IPS DF 19.7 (cell line): ENCODE data around the gene SMIM45.

Source experiments
- DNase-seq: peaks from one replicate; pipeline ENCODE4 v3.0.0-alpha.2; 2013; ENCODE audit warnings: low read depth, low spot score

Gene SMIM45

DNA sequence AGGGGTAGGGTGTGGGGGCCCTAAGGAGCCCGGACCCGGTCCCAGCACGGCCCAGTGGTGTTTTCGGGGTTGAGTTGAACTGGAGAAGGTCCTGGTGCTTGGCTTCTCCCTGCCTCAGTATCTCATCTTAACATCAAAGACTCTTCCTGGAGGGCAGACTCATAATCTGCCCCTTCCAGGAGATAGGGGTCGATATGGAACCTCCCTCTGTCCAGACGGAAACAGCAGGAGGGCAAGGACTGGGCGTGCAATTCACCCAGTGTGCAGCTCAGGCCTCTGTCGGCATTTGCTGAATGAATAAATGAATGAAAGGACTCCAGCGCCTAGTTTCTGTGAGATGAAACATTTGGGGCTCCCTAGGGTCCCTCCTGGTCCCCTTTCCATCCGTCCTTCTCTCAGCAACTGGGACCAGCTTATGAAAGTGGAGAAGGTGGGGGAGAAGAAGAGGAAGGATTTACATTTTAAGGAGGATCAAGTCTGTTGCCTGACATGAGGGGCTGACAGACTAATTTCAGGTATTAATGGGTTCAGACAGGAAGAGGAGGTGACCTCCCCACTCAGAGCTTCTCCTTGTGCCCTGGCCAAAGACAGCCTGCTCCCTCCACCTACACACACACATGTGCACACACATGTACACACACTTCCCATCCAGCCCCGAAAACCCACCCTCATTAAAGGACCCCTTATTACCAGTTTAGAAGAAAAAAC, 36.0 kb upstream of the SMIM45 start:
- DNase-seq: no peak

DNA sequence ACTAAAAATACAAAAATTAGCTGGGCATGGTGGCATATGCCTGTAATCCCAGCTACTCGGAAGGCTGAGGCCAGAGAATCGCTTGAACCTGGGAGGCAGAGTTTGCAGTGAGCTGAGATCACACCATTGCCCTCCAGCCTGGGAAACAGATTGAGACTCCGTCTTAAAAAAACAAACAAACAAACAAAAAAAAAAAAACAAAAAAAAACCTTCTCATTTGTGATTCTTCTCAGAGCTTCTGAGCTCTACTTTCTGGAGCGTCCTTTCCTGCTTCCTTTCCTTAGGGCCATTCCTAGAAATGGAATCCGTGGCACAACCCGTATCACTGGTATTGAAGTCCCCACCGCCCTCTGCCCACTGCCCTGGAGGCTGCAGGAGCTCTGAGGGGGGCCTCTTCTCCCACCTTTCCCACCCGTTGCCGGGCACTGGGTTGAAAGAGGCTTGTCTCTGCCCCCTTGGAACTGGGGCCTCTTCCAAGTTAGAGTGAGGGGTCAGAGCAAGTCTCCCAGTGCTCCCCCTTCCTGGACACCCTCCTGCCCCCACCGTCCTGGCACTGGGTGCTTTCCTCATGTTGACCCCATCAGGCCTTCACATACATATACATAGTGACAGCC, 35.1 kb upstream of the SMIM45 start:
- DNase-seq: no peak

DNA sequence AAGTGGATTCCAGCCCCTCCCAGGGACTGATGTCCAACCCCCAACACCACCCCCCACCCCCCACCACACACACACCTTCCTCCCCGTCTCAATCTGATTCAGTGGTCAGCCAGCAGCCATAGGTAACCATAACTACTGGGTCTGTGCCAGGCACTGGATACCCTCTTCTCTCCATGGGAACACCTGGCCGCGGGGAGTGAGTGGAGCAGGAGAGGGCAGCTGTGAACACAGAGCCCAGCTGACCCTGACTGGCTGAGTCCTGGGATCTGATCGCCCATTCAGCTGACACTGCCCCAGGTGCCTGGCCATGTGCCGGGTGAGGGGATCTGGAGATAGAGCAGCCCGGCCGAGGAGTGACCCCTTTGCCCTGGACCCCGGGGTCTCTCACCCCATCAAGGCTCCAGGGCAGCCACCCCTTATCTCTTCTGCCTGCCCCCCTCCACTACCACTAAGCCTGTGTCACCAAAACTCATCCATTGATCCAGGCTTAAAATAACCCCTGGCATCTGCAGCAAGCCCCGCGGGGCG, 34.5 kb upstream of the SMIM45 start:
- DNase-seq: no peak

DNA sequence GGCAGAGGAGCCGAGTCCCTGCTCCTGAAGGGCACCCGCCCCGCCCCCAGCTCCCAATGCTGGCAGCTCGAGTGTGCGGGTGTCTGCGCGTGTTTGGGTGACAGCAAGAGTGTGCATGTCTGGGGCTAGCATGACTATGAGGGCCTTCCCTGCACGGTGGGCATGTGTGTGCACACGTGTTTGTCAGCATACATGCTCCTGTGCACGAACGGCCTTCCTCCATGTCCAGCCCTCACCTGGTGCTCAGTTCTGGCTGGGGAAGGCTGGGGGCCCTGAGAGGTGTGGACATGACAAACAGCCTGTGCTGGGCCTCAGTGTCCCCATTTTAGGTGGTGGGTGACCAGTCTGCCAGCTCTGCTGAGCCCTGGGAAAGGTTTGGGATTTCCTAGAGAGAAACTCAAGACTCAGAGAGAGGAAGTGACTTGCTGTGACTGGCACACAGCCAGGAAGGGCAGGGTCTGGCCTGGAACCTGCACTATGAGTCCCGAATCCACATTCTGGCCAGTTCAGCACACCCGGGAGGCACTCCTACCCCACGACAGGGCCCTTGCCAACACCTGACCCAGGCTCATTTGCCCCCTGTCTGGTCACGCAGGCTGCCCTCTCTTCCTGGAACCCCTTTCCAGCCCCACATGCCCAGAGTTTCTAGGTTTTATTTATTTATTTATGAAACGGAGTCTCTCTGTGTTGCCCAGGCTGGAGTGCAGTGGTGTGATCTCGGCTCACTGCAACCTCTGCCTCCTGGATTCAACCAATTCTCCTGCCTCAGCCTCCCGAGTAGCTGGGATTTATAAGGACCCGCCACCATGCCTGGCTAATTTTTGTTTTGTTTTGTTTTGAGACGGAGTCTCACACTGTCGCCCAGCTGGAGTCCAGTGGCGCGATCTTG, 33.8 kb upstream of the SMIM45 start:
- DNase-seq: no peak

DNA sequence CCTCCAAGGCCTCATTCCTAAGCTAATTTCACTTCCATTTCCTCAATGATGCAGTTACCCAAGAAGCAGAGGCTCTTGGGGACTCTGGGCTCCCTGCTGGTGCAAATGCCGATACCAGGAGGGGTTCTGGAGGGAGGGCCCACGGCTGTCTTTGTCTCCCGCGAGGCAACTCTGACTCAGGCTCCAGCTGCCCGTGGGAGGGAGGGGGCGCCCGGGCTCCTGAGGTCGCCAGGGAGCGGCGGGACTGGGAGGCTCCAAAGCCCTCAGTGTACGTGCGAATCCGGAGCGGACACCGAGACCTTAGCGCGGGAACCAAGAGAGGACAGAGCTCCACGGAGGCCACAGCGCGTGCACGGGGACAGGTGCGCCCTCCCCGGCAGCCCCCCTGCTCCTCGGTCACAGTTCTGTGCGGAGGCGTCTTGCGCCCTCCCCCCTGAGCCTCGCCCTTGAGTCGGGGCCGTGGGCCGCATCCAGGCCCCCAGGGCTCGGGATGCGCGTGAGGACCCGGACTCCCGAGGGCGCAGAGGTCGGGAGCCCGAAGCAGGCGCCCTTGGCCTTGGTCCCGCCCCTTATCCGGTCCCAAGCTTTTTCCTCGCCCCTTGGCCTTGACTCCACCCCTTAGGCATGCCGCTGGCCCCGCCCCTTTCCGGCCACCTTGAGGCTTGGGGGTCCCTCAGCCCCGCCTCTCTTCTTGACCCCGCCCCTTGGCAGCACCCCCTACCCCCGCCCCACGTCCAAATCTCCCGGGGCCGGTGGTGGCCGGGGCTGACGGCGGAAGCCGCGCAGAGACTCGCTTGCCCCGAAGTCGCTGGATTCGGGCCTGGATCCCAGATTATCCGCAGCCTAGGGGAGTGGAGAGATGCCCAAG, 32.4 kb upstream of the SMIM45 start:
- no peak for DNase-seq

DNA sequence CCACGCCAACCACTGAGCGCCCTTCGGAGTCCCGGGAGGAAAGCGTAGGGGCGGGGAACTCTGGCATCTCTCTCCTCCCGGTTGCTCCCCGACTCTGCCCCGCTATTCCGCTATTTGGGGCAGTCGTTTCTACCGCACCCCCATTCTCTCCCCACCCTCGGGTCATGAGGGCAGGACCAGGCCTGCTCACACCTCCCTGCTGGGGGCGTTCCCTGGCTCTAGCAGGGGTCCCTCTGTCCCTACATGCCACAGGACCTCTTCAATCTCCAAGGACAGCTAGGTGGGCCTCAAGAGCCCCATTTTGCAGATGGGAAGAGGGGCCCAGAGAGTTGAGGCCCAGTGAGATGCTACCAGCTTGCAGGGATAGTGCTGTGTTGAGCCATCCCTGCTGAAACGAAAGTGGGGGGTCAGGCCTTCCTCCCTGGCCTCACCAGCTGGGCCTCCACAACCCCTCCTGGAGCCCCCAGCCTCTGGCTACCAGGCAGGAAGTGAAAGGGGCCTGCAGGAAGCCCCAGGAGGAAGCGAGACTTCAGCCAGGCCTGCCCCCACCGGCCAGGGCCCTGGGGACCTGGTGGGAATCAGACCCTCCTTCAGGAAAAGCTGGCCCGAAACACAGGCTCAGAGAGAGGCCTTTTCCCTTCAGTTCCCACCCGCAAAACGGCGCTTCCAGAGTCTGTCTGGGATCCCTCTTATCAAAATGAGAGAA, 31.5 kb upstream of the SMIM45 start:
- no peak for DNase-seq

DNA sequence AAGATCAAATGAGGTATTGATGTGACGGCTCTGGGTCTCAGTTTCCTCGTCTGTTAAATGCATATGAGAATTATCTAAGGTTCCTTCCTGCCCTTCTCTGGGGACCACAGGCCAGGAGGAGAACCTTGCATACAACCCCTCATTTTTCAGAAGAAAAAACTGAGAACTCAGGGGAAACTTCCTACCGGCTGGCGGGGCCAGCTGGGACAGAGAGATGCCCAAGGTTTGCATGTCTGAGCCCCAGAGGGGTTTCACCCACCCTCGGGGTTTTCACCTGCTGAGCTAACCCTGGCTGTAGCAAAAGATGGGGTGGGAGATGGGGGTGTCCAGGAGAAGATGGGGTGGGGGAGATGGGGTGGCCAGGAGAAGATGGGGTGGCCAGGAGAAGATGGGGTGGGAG, 29.6 kb upstream of the SMIM45 start:
- DNase-seq: no peak

DNA sequence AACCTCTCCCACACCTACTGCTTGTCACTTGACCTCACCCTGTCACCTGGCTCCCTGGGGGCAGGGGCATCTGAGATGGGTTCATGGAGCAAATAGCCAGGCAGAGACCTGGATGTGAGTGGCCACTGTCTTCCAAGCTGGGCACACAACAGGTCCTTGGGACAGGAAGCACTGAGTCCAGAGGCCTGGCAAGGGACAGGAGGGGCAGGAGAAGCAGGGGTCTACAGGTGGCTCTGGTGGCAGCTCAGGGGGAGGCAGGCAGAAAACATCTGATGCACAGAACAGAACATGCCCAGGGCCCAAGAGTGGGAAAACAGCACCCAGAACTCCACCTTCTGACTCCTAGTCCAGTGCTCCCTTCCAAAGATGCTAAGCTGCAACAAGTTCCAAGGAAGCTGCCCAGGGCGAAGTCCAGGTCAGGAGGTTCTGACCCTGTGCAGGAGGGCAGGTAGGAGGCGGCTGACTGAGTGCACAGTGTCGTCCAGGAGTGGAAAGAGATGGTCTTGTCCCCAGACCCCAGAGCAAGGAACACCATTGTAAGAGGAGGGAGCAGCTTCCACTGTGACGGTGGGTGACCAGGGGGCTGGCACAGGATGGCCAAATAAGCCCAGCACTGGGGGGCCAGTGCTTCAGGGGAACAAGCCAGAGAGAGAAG, 28.9 kb upstream of the SMIM45 start:
- DNase-seq: no peak

DNA sequence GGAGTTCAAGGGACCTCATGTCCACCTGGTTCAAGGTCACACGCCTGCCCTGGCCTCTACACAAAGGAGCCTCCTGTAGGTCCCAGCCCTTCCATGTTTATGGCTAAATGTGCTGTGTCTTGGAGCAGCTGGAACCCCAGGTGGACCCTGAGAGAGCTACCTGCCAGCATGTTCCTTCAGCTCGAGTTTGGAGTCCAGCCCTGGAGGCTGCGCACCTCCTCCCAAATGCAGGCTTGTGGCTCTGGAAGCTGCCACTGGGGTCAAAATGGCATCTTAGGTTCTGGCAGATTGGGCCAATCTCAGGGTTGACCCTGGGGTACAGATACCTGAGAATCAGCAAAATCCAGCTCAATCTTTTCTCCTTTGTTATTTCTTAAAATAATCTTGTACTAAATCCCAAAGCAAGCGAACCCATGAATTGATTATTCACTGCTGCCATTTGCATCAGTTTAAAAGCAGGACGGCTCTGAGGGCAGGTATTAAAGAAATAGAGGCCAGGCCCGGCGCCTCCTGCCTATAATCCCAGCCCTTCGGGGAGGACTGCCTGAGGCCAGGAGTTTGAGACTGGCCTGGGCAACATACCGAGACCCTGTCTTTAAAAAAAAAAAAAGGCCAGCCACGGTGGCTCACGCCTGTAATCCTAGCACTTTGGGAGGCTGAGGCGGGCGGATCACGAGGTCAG, 28.2 kb upstream of the SMIM45 start:
- DNase-seq: no peak

DNA sequence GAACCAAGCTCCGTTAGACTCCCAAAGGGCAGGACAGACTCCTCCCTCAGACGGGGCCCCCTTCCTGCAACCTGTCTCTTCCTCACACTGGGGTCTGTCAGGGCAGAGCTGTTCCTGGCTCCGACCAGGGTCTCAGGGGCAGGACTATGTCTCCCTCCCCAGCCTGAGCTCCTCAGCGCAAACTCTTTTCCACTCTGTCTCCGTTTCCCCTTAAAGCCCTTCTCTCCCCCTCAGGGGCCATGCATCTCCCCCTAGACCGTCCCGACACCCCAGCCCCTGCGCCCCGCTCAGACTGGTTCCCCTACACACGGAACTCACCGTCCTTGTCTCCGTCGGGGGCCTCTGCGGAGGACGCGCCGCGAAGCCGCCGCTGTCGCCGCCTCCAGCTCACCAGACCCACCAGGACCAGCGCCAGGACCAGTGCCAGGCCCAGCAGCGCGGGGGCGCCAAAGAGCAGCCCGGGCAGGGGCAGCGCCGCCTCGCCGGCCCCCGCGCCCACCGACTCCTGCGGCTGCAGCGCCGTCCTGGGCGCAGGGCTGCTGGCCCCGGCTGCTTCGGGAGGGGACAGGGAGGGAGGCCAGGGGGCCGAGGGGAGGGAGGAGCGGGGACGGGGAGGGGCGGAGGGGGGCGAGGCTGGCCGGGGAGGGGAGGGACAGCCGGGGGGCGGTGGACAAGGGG, 26.0 kb upstream of the SMIM45 start:
- DNase-seq: no peak

DNA sequence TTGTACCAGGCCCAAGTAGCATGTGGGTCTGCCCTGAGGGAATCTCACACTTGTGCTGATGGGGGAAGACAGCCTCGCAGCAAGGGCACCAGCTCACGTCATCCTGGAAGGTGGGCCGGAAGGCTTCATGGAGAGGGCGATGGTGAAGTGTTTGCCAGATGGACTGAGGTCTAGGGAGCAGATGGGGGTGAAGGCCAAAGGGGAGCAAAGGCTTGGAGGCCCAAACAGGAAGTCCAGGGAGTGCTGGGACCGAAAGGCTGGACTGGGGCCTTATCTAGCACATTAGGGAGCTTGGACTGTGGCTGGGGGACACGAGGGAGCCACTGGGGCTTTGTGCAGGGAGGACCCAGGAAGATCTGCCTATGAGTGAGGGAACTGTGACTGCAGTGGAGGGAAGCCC, 24.1 kb upstream of the SMIM45 start:
- DNase-seq: no peak

DNA sequence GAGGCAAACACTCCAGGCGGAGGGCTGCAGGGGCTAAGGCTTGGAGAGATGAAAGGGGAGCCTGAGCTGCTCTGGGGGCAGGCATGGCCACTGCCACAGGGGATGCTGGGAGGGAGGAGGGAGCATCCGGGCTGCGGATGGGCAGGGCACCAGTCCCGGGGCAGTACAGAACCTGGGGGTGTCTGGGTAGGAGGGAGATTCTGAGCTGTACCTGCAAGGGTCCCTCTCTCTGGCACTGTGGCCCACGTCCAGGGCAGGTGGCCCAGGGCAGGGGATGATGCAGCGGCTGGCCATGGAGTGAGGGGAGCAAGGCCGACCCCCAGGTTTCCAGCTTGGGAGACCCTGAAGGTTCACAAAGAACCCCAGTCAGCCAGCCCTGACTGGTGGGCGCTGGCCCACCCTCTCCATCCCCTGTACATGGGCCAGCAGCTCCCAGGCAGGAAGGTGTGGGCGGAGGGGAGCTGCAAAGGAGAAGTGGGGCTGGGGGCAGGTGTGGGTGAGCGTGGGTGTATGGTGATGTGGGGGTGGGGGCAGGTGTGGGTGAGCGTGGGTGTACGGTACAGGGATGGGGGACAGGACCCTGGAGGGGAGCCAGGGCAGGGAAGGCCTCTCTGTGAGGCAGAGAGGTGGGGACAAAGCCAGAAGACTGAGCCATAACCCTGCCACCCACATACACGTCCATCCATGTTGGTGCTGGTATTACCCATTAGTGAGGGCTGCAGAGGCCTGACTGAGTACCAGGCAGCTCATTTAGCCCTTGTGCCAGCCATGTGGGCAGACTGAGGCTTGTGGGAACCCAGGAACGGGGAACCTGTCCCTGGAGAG, 23.1 kb upstream of the SMIM45 start:
- DNase-seq: no peak

DNA sequence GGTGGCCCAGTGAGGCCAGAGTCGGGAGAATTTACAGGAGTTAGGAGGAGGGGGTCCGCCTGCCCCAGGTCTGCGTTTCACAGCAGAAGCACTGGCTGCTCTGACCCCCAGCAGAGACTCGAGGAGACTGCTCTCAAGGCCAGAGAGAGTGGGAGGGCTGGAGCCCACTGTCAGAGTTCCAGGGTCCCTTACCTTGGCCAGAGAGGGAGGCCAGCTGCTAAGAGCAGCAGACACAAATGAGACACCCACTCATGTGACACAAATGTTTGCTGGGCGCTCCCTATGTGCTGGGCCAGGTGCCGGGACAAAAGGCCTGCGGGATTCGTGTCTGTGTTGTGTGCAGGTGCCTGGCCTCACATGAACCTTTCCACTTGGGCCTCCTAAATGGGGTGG, 22.5 kb upstream of the SMIM45 start:
- no peak for DNase-seq

DNA sequence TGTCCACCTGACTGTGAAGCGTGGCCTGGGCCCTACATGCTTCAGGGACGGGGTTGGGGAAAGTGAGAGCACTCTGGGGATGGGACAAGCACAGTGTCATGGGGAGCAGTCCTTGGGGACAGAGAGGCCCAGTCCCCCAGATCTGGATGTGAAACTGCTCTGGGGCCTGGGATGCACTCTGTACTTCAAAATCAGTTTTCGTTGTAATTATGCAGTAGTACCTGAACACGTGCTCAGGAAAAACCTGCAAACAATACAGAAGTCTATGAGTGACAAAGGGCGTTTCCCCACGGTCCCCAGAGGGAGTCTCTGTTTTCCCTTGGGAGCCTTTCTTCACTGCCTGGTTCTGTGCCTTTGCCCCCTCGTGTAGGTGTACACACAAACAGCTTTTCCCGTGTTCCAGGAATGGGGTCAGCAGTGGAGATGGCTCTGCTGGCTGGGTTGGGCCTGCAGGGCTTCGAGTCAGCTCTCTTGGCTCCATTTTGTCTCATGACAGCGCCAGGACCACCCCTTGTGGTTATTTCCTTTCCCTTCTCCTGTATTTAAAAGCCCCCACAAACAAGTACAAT, 20.2 kb upstream of the SMIM45 start:
- DNase-seq: no peak

DNA sequence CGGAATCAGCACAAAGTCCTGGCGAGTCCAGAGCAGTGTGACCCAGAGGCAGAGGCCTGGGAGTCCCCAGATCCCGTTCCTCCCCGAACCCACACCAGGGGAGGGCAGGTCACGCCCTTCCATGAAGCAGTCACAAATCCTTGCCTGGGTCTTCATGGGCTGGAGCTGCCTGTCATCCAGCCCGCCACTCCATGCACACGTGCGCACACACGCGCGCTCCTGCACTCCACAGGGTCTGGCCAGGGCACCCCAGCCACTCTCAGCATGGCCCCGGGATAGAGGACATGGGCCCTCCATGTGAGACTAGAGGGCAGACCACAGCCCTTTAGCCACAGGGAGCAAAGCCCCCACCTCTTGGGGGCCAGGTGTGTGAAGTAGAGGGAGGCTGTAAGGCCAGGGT, 19.6 kb upstream of the SMIM45 start:
- DNase-seq: no peak

DNA sequence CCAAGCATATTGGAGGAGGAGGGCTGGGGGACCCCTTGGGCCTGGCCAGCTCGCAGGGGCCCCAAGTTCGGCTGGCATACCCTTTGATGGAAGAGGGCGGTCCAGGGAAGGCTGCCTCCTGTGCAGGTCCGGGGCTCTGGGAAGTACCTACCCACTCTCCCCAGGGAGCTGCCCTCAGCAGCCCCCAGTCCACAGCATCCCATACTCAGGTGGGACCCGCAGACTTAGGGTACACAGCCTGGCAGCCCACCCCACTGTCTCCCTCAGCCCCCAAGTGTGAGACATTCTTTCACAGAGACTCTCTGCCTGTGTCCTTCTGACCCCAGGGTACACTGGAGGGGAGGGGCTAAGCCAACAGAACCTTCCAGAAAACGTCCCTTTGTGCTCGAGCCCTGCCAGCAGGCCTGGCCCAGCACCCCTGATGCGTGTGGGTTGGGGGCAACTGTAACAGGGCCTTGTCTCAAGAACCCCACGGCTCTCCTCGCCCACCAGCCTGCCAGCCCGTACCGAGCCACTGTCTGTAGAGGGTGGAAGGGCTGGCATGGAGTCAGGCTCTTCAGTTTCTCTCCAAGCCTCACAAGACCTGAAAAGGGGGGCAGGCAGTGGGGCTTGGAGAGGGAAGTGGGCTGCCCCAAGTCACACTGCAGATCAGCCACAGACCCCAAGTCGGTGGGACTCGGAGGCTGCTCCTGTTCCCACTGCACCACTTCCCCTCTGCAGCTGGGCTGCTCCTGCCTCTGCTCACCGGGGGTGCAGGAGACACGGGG, 18.4 kb upstream of the SMIM45 start:
- no peak for DNase-seq
